ENCODE measurements around the gene CADPS.

The CADPS gene

DNA sequence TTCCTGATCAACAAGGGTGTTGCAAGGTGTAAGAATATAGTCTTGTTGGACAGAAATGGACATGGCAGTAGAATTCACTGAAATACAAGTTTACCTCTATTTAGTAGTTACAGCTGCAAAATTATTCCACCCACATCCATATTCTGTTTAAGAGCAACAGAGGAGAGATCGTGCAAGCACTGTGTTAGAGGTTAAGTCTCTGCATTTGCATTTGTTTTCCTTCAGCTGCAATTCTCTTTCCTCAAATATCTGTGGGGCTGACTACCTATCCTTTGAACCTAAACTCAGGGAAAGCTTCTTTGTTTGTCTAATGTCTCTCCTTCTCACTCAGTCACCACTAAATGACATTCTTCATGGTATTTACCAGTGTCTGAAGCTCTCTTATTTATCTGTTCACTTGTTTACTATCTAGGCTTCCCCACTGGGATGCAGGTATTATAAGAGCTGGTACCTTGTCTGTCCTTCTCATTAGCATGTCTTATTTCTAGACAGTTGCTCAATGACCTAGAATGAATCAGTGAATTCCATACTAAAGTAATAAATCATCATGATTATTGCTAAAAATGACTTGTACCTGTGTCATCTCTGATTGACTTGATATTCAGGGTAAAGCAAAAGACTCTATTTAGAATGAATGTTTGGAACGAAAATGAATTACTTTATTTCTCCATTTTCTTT, 326.5 kb downstream of the CADPS start:
- no peak for DNase-seq

DNA sequence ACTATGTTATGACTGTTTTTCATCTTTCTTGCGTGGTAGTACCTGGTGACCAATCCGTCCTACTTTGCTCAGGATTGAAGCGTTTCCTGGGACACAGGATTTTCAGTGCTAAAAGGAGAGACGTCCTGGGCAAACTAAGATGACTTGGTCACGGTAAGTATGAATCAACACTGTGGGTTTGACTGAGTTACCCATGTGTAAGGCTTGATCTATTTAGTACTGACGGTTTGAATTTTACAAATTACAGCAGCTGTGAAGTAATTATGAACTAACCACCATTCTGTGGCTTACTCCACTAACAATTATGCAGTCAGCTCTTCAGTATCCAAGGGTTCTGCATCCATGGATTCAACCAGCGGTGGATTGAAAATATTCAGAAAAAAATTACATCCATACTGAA, 328.9 kb downstream of the CADPS start:
- DNase-seq, result no peak

DNA sequence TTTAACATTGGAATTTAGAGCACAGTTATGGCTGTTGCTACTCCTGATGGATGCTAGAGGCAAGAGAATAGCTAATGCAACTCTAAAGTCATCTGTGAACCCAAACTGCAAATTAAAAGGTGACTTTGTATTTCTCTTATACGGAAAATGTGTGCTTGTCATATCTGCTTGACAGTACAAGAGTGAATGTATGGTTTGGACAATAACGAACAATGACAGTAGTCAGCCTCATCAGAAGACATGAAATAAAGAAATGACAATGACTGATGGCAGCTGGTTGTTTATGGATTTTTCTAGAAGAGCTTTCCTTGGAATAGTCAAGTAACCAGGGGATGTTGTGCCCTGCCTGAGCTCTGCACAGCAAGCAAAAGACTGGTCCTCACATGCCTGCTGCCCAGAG, 333.0 kb downstream of the CADPS start:
- no peak for DNase-seq

DNA sequence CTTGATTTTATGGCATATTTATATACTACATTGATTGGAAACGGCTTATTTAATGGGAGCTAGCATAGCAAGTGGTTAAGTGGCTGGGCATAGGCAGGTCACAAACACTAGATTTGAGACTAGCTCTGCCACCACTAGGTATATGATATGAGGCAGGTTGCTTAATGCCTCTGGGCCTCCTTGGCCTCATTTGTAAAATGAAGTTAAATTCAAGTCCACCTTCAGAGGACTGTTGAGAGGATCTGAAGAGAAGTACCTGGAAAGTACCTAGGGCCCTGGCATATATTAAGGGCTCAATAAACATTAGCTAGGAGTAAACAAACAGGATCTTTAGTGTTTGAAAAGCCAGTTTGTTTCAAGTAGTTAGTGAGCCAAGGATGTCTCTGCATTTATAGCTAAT, 335.5 kb downstream of the CADPS start:
- DNase-seq, result no peak

DNA sequence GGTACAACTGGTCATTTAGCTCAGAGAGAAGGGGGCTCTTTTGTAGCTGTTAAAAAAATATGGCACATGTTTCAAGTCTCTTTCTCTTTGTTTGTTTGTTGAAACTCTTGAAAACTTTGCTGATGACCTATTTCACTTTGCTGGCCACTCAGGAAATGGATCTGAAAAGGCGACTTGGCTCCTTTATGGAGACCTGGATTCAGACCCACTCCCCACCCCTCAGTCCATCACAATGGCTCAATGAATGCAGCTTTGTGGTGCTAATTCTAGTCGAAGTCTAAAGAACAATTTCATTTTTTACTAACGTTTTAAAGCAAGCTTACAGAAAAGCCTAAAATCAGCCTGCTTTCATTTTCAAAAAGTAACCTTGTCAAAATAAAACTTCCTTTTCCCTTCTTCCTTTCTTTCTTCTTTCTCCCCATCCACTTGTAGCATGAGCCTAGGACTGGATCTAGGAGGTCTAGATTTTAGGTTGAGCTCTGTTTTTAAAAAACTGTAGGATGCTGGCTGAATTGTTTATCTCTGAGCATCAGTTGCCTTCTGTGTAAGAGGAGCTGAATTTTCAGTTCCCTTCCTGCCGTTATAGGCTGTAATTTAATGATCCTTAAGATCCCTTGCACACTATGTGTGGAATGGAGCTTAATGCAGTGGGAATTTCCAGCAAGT, 336.4 kb downstream of the CADPS start:
- DNase-seq, result no peak

DNA sequence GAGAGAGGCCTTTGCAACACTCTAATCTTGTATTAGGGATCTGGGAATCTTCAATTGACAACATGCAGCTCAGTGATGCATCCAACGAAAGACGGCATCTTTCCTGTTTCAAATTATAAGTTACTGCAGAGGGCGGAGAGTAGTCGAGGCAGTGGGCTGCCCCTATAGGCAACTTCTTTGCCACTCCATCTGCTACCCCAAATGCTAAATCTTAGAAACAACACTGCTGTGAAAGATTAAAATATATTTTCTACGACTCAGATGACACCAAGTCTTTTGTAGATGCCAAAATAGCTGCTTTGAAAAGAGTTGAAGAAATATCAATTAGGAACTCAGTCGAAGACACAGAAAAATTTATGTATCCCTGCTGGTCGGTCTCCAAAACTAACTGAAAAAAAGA, 340.9 kb downstream of the CADPS start:
- DNase-seq, result no peak

DNA sequence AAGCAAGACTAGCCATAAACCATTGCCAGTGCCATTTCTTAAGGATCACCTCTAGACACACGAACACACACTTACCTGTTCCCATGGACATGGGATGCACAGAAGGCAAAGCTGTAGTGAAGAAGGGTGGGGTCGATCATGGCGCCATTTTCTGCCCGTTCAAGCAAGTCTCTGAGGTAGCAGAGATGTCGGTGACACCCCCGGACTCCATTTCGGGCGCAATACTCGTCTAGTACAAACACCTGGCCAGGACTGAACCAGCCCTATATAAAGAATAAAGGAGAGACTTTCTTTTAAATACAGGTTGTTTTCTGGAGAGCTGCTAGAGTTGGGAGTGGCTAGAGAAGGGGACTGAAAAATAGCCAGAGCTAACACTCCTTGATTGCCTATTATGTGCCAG, 342.4 kb downstream of the CADPS start:
- no peak for DNase-seq

DNA sequence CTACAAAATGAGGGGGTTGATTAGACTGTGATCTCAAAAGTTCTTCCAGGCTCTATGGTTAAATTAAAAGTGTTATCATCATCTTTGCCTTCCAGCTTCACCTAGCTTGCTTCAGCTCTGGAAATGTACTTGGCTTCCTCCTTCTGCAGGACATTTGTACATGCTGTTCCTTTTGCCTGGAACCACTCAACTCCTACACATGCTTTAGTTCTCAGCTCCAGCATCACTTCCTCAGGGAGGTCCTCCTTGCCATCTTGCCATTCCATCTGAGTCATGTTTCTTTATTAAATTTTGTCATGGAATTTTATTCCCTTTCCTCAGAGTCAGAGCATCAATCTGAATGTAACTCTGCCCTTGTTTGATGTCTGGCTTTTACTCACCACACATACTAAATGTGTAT, 343.2 kb downstream of the CADPS start:
- DNase-seq, result no peak

DNA sequence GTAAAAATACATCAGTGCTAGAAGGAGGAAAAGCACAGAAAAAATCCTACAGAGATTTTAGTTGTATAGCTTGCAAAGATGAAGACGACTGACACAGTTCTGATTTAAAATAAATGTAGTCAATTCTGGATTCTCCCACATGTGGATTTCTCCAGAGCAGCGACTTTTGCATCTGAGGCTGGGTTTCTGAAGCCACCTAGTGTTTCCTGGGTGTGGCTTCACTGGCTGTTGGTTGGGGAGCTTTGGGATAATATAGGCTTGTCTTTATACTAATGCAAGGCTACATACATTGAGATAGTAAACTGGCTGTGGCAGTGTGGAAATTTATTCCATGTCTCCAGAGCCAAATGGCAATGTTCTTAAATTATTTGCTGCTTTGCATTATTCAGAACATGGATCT, 343.7 kb downstream of the CADPS start:
- DNase-seq, result no peak

DNA sequence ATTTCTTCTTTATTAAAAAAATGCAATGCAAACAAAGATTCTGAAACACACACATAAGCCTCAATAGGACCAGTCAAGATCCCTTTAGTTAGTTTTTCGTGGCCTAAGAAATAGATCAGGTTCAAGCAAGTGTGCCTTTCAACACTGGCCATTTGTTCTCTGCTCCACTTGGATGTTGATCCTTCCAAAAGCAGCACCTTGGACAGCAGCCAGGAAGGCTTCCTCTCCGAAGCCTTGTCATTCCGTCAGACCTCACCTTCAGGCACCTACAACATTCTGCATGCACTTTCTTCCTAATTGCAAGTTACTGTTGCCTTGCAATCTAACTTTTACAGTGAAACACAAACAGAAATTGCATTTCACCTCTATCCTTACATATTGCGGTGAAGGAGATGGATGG, 346.0 kb downstream of the CADPS start:
- DNase-seq, result no peak

DNA sequence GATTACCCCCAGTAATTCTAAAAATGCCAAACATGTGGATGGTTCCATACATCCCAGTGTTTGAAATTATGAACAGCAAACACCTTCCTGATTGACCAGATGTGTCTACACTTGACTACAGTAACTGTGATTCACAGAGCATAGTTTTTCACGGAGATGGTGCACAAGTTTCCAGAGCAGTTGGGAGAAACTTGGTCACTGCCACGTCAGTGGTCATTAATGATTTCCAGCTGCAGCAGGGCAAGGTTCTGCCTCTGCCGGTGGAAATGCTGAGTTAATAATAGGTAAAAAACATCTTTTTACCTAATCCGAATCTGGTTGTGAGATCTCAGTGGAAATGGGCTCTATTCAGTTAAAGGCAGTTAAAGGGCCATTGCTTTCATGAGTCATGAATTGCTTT, 347.7 kb downstream of the CADPS start:
- DNase-seq, result no peak

DNA sequence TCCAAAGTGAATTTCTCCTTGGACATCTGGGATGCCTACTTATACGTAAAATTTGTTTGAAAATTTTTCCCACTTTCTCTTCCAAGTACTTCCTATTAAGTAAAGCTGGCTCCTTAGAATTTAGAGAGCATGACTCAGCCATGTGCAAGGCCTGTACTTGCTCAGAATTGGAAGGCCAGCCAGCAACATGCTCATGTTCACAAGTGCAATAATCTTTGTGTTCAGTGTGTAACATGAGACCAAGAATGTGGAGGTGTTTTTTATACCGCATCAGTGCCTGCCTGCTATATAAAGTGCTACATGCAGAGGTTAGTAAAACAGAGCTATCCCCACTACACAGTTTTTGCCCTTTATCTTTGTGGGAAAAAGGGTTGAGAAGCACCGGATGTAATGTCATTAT, 349.9 kb downstream of the CADPS start:
- no peak for DNase-seq

DNA sequence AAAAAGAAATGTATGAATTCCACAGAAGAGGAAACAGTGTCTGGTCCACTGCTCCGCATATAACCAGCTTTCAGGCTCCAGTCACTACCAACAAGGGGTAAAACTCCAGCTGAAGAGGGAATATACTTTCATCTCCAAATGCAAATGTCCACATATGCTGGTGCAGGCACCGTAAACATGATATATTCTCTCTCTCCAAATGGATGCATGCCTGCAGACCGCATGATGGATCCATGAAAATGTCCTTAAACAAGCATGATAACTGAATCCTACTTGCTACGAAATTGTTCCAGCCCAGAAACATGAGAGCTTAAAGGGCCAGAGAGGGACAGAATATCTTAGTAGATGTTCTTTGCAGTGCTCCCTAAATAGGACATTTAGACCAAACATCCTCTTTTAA, 351.5 kb downstream of the CADPS start:
- no peak for DNase-seq

DNA sequence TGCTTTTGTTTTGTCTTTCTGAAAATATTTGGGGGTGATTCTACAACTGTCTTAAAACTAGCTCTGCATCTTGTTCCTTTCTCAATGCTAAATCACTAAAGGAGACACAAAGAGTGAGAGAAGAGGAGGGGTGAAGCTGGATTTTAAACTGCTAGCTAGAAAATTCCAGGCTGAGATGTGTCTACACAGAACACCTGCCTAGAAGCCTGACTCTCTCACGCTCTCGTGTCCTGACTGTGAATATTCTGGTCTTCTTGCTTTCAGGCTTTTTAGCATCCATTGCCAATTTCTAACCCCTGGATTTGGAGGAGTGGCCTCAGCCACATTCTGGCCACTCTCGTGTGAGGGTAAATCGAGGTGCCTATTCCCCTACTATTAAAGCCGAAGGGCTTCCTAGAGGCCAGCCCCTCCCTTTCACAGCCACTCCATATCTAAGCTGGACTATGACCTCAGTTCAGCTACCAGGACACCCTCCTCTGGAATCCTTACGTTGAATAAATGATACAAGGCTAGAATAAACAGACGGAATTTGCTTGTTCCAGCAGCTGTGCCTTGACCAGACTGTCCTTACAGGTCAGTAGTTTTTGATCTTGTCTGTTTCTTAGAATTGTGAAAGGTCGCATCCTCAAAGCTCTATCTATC, 353.6 kb downstream of the CADPS start:
- DNase-seq, result no peak

DNA sequence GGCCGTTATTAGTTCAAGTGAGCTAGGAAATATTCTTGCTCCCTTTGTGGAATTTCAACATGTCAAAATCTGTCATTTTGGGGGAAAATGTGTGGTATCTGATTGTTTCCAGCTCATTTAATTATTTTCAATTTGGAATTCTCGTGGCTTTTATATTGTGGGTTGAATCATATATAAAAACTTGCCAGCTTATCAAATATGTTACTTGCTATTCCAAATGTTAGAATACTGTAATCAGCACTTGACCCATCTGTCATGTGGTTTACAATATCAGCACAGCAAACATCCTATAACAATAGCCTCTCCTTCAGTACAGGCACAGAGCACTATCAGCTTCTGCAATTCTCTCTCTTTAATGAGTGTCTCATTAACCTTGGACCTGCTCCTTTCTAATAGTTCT, 371.7 kb downstream of the CADPS start:
- no peak for DNase-seq

DNA sequence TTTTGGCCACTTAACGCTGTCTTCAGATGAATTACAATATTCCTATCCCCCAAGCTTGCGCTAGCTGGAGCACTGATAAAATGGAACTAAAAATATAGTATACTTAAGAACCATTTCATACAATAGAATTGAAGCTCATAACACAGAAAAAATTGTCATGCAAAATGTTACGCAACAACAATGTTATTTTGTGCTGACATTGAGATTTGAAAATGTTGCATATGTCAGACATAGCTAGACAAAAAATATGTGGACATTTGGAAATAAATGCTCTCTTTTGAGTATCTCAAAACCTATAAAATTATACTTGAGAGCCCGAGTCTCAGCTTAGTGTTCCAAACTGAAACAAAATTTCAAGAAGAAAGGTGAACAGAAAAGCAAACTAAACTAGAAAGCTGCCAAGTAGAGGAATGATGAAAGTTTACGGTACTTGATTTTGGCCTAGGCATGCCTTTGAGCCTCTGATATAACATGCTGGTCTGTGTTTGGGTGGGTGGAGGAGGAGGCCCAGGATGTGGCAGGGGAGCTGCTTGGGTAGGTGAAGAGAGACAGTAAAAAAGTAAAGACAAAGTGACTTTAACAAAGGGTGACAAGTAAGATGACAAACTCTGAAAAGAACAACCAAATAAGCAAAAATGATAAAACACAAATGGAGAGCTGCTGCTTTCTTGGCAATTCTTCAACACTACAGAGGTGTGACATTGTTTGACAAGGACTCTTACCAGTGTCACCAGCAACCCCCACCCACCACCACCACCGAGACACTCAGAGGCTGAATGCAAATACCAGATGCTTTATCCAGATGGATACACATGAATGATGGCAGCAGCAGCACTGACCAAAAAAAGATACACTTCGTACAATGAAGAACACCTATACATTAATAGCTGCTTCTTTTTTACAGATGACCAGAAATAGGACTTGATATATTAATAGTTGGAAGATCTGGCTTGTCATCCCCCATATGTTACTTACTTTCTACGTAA, 372.6 kb downstream of the CADPS start:
- no peak for DNase-seq

DNA sequence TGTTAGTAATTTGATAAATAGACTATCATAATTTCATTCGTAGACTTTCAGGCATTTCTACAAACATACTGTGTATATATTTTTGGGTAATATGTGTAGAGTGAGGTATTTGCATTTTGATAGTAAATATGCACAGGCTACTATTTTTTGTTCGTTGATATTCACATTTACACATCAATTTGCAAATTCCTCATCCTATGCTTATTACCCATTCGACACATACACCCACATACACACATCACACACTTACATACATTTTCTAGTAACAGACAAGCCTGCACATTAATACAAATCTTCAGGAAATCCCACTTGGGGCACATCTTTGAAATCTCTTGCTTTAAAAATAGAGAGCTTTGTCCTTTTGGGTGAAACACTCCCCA, 373.9 kb downstream of the CADPS start:
- no peak for DNase-seq

DNA sequence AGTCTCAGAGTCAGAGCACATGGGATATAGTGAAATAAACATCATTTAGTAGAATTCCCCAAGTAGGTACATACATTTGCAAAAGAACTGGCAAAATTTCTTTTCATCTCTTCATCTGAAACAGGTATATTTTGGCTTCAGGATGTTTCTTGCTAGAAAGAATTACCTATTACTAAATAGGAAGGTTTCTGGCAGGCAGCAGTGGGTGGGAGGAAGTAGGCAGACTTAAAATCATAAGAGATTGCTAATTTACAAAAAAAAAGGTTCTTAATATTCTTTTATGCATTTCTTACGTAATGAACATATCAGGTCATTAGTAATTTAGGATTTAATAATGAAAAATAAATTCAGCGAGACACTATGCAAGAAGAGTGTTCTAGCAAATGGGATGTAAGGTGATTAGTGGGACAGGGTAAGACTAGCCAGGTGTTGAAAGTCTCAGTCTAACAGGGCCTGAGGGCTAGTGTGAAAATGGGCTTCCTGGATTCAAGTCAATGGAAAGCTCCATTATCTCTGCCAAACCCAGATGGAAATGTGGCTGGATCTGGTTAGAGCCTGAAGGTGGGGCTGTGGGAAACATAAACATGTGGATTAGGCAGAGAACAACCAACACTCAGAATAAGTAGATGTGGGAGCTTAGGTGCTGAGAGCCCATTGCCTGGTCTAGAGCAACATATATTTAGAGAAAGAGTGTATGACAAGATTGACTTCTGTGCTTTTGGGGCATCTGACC, 374.5 kb downstream of the CADPS start:
- DNase-seq, result no peak

DNA sequence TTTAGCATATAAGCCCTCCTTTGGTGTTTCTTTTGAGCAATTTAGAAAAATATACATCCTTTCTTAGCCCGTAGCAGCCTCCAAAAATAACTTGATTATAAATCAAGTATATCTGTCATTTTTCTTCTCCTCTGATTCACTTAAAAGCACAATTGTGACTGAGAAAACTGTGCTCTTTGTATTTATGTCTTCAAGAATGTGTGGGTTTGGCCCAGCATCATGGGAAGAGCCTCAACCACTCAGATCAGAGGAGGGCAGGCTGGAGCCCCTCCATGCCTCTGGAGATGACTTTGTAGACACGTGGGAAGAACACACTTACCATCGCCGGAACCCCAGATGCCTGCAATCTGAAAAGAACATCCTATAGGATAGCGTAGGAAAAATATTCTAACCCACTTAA, 378.1 kb downstream of the CADPS start:
- no peak for DNase-seq

DNA sequence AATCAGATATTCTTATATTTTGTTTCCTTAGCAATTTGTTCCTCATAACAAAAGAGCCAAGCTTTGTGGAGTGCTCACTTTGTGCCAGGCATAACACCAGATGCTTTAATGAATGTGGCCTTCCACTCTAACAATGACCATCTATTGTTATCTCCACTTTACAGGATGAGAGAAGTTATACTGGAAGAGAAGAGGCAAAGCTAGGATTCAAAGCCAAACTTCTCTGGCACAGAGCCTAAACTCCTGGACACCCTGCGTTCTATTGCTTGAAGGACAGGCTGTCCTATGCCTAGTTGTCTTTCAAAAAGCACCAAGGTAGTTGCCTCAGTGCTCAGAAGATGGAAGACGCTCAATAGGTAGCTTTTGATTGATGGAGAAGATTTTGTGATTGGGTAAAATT, 378.7 kb downstream of the CADPS start:
- no peak for DNase-seq

DNA sequence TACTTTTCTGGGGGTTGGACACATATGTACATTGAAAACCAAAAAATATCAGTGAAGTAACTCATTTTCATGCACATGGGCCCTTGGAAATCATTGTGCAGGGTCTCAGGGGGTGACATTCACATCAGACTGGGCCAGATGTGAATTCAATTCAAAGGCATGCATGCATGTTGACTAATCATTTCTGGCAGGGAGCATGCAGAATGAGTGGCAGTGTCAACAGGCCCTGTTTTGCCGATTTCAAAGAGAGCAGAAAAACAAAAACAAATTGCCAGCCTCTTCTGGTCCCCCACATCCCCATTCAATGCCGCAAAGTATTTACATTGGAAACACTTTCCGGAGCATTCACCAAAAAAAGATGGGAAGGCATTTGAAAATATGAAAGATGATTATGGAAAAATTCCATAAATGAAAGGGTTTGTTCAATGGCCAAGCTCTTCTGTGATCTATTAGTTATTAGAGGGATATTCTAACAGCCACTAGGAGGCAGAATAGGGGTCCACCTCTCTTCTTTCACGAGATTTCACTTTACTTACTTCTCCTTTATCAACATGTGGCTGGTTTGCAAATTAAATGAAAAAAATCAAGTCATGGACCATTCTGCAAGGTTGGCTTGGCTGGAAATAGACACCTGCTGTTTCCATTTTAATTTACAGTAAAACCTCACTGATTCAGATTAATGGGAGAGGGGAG, 382.0 kb downstream of the CADPS start:
- no peak for DNase-seq

DNA sequence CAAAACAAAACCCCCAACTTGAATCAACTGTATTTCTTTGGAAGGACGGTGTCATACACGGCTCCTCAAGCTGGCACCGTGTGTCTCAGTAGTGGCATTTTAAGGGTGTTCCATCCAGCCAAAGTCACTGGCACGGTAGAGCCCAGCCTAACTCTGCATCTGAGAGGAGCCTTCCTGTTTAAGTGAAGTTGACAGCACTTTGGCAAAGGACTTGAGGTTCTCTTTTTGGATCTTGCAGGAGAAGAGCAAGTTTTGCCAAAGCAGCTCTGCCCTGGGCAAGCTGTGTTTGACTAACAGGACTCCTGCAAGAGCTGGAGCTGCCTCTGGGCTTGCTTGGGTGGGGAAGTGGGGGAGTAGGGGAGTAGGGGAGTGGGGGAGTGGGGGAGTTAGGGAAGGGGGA, 392.3 kb downstream of the CADPS start:
- DNase-seq, result no peak

Data from NCI-H510A (cell line).